NB4 (cell line): Measurements from ENCODE around the gene KRTAP12-2.

Experiments used
- CTCF ChIP-seq: IDR thresholded peaks from one replicate; pipeline ENCODE4 v1.5.1; 2012; ENCODE audit warnings: low read depth, low read length
- MYC ChIP-seq: IDR thresholded peaks from 2 replicates; pipeline ENCODE4 v1.6.1; 2011; ENCODE audit warnings: low read depth, low read length

GRCh38 chr21:44670642-44671432, 4.1 kb upstream of the KRTAP12-2 start:
- no peak for TF ChIP-seq MYC
- no peak for TF ChIP-seq CTCF
